Left lobe of liver (tissue), 2 donors: ENCODE results near the gene EGFR. TPM values are rescaled to one million over a fixed set of nuclear protein-coding genes. Genes with fewer than 3 reads are reported as not detected.

Source experiments
- ATAC-seq: fragments of 200-7000 bp; cut with Tn5 transposase; one replicate; pipeline ENCODE4 v1.9.1; 2020; ENCODE audit warnings: mild to moderate bottlenecking, moderate library complexity
- DNase-seq: peaks from one replicate; pipeline ENCODE4 v3.0.0-alpha.2; 2020; ENCODE audit warnings: low spot score
- total RNA-seq: library from RNA; stranded (reverse); gene quantifications from one replicate; pipeline ENCODE4 v1.2.1, GENCODE V29; 2021
- donor health status: DM: no; HTN: no; CAD: no; lungs with moderate emphysema.
- donor health status: DM: no; HTN: yes; CAD: no.

EGFR gene
- total RNA-seq, 1 donor from 2014 or later, result 90.5 TPM

DNA sequence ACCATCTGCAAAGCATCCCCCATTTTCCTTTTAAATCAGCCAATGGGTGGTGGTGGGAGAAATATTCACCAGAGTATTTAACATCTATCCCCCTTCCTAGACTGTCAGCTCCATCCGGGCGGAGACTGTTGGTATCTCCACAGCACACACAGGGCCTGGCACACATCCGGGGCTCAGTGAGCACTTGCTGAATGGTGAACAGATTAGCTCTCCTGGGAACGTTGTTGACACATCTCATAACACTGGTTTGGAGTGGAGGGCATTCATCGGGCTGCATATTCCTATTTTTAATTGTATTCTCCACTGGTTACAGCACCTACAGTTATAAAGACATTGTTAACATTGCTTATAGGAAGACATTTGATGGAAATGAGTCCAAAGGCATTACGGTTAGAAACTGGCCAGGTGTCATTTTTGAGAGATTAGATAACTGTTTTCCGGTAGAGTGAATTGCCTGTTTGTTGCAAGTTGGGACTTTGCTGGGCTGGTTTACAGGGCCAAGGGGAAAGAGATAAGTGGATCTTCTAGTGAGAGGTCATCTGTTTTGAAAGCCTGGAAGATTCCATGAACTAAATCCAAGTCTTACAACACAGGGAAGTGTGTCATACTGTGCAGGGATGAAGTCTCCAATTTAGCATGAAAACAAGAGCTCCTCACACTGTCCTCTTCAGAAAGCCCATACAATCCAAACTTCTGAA lies 101.8 kb downstream of the EGFR start:
- ATAC-seq, result peak; percentile 87
- DNase-seq, result peak; percentile 72

GRCh38 chr7:55121249-55121648 lies 102.4 kb downstream of the EGFR start:
- ATAC-seq (peak; percentile 21), DNase-seq (no peak)

DNA sequence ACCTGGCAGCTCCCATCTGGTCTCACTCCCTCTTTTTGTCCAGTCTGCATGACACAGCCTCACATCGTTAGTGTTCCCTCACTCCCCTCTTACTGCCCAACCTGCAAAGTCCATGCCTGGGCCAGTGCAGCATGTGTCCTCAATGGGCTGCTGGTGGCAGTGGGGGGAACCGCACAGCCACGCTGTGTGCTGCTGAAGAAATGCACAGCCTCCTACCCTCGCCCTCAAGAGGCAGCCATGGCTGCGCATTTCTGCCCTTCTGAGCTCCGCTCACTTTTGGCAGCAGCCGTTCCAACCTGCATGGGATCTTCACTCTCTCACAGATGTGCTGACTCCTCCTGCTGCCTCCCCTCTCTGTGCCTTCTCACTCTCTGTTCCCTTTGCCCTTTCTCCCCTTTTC lies 103.4 kb downstream of the EGFR start:
- DNase-seq (no peak), ATAC-seq (no peak)

DNA sequence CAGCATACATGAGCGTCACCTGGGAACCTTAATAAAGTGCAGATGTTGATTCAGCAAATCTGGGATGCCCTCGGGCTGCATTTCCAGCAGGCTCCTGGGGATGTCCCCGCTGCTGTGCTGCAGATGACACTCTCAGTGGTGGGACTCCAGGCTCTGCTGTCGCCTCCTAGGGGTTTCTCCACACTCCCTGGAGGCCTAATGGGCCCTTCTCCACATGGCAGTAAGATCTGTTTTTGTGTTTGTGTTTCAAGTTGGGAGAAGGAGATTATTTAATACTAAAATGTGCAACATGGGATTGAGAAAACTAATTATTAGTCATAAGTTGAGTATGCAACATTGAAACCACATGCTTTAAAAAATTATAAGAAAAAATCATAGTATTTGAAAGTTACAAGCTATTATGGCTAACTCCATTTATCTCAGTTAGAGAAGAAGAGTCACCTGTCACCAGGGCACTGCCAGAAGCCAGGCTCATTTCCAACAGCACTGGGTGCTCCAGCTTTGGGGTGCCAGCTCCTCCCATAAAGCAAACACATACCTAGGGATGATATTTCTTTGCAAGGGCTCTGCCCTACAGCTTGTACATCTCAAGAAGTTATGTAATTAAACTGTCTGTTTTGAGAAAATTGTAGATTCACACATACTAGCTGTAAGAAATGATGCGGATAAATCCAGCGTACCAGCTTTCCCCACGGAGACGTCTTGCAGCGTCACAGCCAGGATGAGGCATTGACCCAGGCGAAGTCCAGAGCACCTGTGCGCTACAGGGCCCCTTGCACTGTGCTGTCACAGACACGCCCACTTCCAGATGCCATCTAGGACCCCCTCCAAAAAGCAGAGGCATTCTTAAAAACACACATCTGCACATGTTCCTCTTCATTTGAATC lies 106.4 kb downstream of the EGFR start:
- DNase-seq (no peak), ATAC-seq (no peak)

- ATAC-seq (no peak), DNase-seq (no peak)
These were observed 108.3 kb downstream of the EGFR start for GRCh38 chr7:55127135-55127551.

DNA sequence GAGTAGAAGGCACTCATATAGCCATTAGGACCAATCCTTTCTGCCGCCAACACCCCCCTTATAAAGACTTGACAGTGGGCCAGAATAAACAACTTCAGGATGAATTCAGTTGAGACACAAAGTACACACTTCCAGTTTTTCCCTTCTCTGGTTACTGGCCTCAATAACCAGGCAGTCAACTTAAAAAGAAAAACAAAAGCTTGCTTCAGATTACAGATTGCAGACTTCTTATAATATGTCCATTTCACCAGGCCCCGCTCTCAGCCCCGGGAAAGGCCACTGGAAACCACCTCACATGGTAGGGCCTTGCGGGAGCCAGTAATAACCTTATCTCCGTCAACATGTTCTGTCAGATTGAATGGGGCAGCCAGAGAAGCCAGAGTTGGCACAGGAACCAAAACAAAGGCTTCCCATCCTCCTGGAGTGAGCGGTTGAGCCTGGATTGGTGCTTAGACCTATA lies 108.8 kb downstream of the EGFR start:
- ATAC-seq (peak; percentile 27), DNase-seq (no peak)

DNA sequence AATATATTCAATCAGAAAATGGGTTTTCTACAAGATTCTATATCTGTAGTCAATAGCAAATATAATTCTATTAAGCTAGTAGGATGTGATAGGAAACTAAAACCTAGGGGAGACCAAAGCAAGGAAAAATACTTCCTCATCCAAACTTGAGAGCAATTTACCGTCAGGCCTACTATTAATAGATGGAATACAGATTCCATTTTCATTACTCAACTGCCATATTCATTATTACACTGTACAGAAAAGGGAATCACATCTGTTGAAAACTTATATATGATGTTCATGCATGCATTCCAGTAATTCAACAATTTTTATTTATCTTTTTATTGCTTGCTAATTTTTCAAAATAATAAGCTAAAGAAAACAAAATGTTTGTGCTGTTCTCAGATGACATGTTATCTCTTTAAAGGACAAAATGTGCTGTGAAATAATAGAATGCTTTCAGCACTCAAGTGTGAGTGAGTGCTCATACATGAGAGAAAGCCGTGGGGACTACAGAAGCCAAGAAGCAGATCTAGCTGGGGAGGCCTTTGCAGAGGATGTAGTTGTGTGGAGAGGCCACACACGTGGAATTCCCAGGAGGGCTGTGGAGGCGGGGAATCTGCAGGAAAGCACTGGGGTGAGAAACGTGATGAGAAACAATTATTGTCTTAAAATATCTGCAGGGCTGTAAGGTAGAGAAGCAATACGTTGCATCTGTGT lies 110.0 kb downstream of the EGFR start:
- DNase-seq (no peak), ATAC-seq (no peak)

DNA sequence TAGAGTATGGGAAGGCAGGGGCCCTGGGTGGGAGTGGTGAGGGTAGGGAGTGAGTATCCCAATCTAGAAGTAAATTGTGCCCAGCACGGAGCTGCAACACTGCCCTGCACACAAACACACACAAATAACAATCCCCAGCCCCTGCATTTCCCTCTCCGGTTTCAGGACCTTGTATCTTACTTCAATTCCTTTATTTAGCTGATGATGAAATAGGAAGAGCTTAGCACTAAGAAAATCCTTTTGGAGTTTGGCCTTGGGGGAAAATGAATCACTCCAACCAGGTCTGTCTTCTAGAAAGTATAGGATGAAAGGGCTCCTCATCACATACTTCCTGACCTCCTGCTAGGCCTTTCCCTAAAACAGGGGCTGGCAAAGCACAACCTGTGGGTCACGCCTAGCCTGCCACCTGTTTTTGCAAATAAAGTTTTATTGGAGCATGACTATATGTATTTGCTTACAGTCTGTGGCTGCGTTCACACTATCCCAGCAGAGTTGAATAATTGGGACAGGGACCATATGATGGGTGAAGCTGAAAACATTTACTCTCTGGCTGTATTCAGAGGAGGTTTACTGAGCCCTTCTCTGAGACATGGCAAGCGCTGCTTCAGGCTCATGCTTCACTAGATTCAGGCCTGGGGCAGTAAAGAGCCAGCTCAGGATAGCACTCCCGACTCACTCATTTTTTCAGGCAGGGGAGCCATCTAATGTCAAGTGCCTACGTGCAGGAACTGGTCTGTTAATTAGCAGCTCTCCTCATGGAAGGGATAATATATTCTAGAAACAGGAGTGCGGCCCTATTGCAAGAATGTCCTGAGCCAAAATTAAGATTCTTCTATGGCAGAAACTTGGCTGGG lies 111.0 kb downstream of the EGFR start:
- peak; percentile 8 for ATAC-seq
- DNase-seq, result no peak

- no peak for DNase-seq
- ATAC-seq, result no peak
These were observed 111.8 kb downstream of the EGFR start for GRCh38 chr7:55130395-55131141.

GRCh38 chr7:55131142-55131929 lies 112.5 kb downstream of the EGFR start:
- DNase-seq (no peak), ATAC-seq (peak; percentile 51)

- no peak for DNase-seq
- no peak for ATAC-seq
These were observed 113.7 kb downstream of the EGFR start for GRCh38 chr7:55132550-55132889.

GRCh38 chr7:55132890-55133551 lies 114.2 kb downstream of the EGFR start:
- DNase-seq, result no peak
- ATAC-seq, result no peak

DNA sequence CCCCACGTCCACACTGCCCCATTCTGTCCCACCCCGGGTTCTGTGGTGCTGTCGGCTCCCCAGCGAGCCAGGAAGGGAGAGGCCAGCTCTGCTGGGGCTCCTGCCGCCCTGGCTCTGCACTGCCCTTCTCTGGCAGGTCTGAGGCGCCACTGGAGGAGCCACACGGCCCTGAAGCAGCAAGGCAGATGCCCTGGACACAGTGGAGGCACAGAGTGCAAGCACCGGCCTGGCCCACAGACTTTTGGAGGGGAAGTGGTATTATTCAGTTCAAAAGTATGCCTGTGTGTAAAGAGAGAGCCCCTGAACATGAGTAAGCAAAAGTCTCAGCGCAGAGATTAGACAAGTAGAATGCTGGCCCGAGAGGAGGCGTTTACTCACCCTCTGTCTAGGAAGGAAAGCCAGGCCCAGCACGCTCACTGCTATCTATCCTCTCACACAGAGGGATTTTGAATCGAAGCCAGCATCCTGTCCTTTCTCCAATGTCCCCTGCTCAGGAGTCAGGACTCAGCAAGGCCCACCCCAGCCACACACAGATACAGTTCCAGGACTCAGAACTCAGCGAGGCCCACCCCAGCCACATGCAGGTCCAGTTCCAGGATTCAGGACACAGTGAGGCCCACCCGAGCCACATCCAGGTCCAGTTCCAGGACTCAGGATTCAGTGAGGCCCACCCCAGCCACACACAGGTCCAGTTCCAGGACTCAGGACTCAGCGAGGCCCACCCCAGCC lies 115.0 kb downstream of the EGFR start:
- DNase-seq (no peak), ATAC-seq (peak; percentile 55)

- DNase-seq (no peak), ATAC-seq (no peak)
These were observed 115.5 kb downstream of the EGFR start for GRCh38 chr7:55134359-55134725.

- no peak for ATAC-seq
- DNase-seq, result no peak
These were observed 116.0 kb downstream of the EGFR start for GRCh38 chr7:55134786-55135185.

DNA sequence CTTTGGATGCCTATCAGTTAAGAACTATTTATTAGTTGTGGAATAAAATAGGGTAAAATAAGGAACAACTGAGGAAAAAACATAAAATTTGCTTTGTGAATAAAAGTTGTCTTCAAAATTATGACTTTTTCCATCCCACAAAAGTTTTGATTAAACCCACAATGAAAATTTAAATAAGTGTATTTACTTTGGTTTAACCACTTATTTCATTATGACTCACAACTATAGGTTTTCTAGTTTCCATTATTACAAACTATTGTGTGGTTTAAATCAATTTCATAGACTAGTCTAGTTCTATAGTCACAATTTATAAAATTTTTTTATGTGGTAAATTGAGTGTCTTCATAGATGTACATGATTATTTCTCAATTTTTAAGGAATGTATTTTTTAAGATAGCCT lies 116.6 kb downstream of the EGFR start:
- ATAC-seq, result no peak

DNA sequence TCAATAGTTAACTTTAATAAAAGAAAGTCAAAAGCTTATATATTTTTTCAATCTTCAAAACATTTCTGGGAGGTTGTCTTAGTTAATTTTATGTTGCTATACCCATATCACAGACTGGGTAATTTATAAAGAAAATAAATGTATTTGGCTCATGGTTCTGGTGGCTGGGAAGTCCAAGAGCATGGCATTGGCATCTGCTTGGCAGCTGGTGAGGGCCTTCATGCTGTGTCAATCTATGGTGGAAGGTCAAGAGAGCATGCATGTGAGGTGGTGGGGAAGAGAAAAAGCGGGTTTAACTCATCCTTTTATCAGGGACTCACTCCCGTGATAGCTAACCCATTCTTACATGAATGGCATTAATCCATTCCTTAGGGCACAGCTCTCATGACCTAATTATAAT lies 119.8 kb downstream of the EGFR start:
- DNase-seq (no peak), ATAC-seq (no peak)

More for the DNA sequence above, 116.6 kb downstream of the EGFR start:
- DNase-seq, result no peak
